CD4-positive, CD25-positive, alpha-beta regulatory T cell (primary cell): ENCODE results near the gene SCGB3A2. TPM values are rescaled to one million over a fixed set of nuclear protein-coding genes. Genes with fewer than 3 reads are reported as not detected.

Experiments used
- ATAC-seq, 2 donors: fragments of 150-1000 bp; cut with Tn5 transposase; one replicate each; pipeline ENCODE4 v1.10.0; 2021; ENCODE audit warnings: low read depth in 2 of 2, moderate number of reproducible peaks in 2 of 2, moderate library complexity in 1 of 2
- DNase-seq, 3 donors: peaks; one replicate each; pipeline versions ENCODE4 v3.0.0 to v3.0.0-alpha.2; 2012 to 2022; ENCODE audit warnings: mixed read lengths in 1 of 3
- H3K27ac ChIP-seq: one replicate; pipeline ENCODE4 v1.7.0; 2013; ENCODE audit warnings: mild to moderate bottlenecking, low read length; ENCODE audit not compliant: insufficient read depth, poor library complexity, severe bottlenecking
- H3K27me3 ChIP-seq: one replicate; pipeline ENCODE4 v1.7.0; 2013; ENCODE audit warnings: low read length; ENCODE audit not compliant: control insufficient read depth, insufficient read depth
- H3K36me3 ChIP-seq: one replicate; pipeline ENCODE4 v1.7.0; 2013; ENCODE audit warnings: mild to moderate bottlenecking, low read length, moderate library complexity; ENCODE audit not compliant: control insufficient read depth, insufficient read depth
- H3K4me1 ChIP-seq: 2 replicates; pipeline ENCODE4 v1.7.0; 2013; ENCODE audit warnings: mild to moderate bottlenecking, low read length; ENCODE audit not compliant: insufficient read depth, control insufficient read depth, poor library complexity, severe bottlenecking
- H3K4me3 ChIP-seq: one replicate; pipeline ENCODE4 v1.7.0; 2013; ENCODE audit warnings: low read depth, mild to moderate bottlenecking, low read length, moderate library complexity
- H3K9me3 ChIP-seq, 2 experiments: 1 replicate in 1 of 2; 2 replicates in 1 of 2; pipeline ENCODE4 v1.7.0; 2013; ENCODE audit warnings: low read length in 2 of 2, mild to moderate bottlenecking in 1 of 2, moderate library complexity in 1 of 2; ENCODE audit not compliant: control insufficient read depth in 2 of 2
- H3K27ac Mint-ChIP-seq, 3 donors: one replicate each; pipeline ENCODE4 v1.8.0; 2020 to 2022; ENCODE audit warnings: mild to moderate bottlenecking in 3 of 3, mixed read lengths in 3 of 3, moderate library complexity in 2 of 3
- H3K27me3 Mint-ChIP-seq: one replicate; pipeline ENCODE4 v1.8.0; 2022; ENCODE audit warnings: mild to moderate bottlenecking, mixed read lengths
- H3K36me3 Mint-ChIP-seq: one replicate; pipeline ENCODE4 v1.8.0; 2020; ENCODE audit warnings: mixed read lengths
- H3K4me1 Mint-ChIP-seq, 4 donors: one replicate each; pipeline ENCODE4 v1.8.0; 2020 to 2022; ENCODE audit warnings: mixed read lengths in 4 of 4, mild to moderate bottlenecking in 1 of 4
- H3K4me3 Mint-ChIP-seq, 4 donors: one replicate each; pipeline ENCODE4 v1.8.0; 2020 to 2022; ENCODE audit warnings: mild to moderate bottlenecking in 4 of 4, mixed read lengths in 4 of 4, moderate library complexity in 3 of 4
- H3K9me3 Mint-ChIP-seq, 7 donors: one replicate each; pipeline ENCODE4 v1.8.0; 2020 to 2022; ENCODE audit warnings: mixed read lengths in 7 of 7, mild to moderate bottlenecking in 3 of 7, moderate library complexity in 2 of 7
- polyA plus RNA-seq, 4 donors: library from polyadenylated mRNA; unstranded; fragments of 300-500 nt; fragmentation: Illumina TruSeq; gene quantifications; one replicate each; pipeline ENCODE4 v1.2.3, GENCODE V29; 2021
- total RNA-seq: library from RNA; stranded (reverse); gene quantifications from one replicate; pipeline ENCODE4 v1.2.3, GENCODE V29; 2022

The SCGB3A2 gene
- not detected for total RNA-seq
- not detected for polyA plus RNA-seq

GRCh38 chr5:147878066-147878759 is at the start of gene SCGB3A2:
SCGB3A2 (plus strand) TSS chr5:147878711; CDS start chr5:147878804, 93 bp downstream.
- Mint-ChIP-seq H3K4me1 (no peaks in the 10 kb centered on the region), H3K27ac (no peak within 1 kb of the TSS), H3K36me3 (no peaks in the 10 kb centered on the region), H3K27me3 (no peaks in the 10 kb centered on the region), H3K9me3 (peaks cover 0 to 1% (median 0%) of the 10 kb centered on the region in 7 donors), H3K4me3 (no peak within 1 kb of the TSS)
- DNase-seq (no peak), ATAC-seq (no peak)
- H3K27ac ChIP-seq: no peak within 1 kb of the TSS
- H3K9me3 ChIP-seq: no peaks in the 10 kb centered on the region
- no peaks in the 10 kb centered on the region for H3K4me1 ChIP-seq
- no peaks in the 10 kb centered on the region for H3K27me3 ChIP-seq
- H3K4me3 ChIP-seq: no peak within 1 kb of the TSS
- no peaks in the 10 kb centered on the region for H3K36me3 ChIP-seq

GRCh38 chr5:147830035-147830434 is 48.5 kb upstream of the SCGB3A2 start:
- no peak overlapping the region for H3K4me3 ChIP-seq
- H3K27me3 ChIP-seq: peaks cover 2% of the 10 kb centered on the region
- Mint-ChIP-seq H3K27me3 (peaks cover 5% of the 10 kb centered on the region), H3K4me1 (no peaks in the 10 kb centered on the region), H3K4me3 (no peak overlapping the region), H3K36me3 (no peaks in the 10 kb centered on the region), H3K27ac (no peak overlapping the region), H3K9me3 (peaks cover 0 to 3% (median 0%) of the 10 kb centered on the region in 7 donors)
- H3K36me3 ChIP-seq: no peaks in the 10 kb centered on the region
- no peaks in the 10 kb centered on the region for H3K4me1 ChIP-seq
- DNase-seq (no peak), ATAC-seq (no peak)
- H3K9me3 ChIP-seq: no peaks in the 10 kb centered on the region
- H3K27ac ChIP-seq: no peak overlapping the region

- no peak within 1 kb of the TSS for H3K27ac ChIP-seq
- Mint-ChIP-seq H3K4me1 (no peaks in the 10 kb centered on the region), H3K4me3 (no peak within 1 kb of the TSS), H3K9me3 (peaks cover 0 to 1% (median 0%) of the 10 kb centered on the region in 7 donors), H3K27ac (no peak within 1 kb of the TSS), H3K36me3 (no peaks in the 10 kb centered on the region), H3K27me3 (peaks cover 5% of the 10 kb centered on the region)
- no peak within 1 kb of the TSS for H3K4me3 ChIP-seq
- H3K9me3 ChIP-seq: no peaks in the 10 kb centered on the region
- peaks cover 2% of the 10 kb centered on the region for H3K27me3 ChIP-seq
- no peaks in the 10 kb centered on the region for H3K4me1 ChIP-seq
- ATAC-seq (no peak), DNase-seq (no peak)
- no peaks in the 10 kb centered on the region for H3K36me3 ChIP-seq
These were observed 47.0 kb upstream of the SCGB3A2 start, which contains the start of gene SPINK1 for GRCh38 chr5:147831465-147831864. SPINK1 (minus strand) TSS chr5:147831671; CDS start chr5:147831577, 94 bp downstream.

GRCh38 chr5:147832541-147832940 is 46.0 kb upstream of the SCGB3A2 start:
- Mint-ChIP-seq H3K27ac (no peak overlapping the region), H3K4me3 (no peak overlapping the region), H3K36me3 (no peaks in the 10 kb centered on the region), H3K4me1 (no peaks in the 10 kb centered on the region), H3K9me3 (peaks cover 0 to 1% (median 0%) of the 10 kb centered on the region in 7 donors), H3K27me3 (peaks cover 5% of the 10 kb centered on the region)
- no peaks in the 10 kb centered on the region for H3K4me1 ChIP-seq
- ATAC-seq (no peak), DNase-seq (no peak)
- no peaks in the 10 kb centered on the region for H3K36me3 ChIP-seq
- H3K9me3 ChIP-seq: no peaks in the 10 kb centered on the region
- H3K27me3 ChIP-seq: peaks cover 2% of the 10 kb centered on the region
- H3K4me3 ChIP-seq: no peak overlapping the region
- H3K27ac ChIP-seq: no peak overlapping the region

GRCh38 chr5:147835386-147835798 is 43.1 kb upstream of the SCGB3A2 start:
- Mint-ChIP-seq H3K27ac (no peak overlapping the region), H3K36me3 (no peaks in the 10 kb centered on the region), H3K4me3 (no peak overlapping the region), H3K4me1 (no peaks in the 10 kb centered on the region), H3K9me3 (peaks cover 0 to 5% (median 0%) of the 10 kb centered on the region in 7 donors), H3K27me3 (no peaks in the 10 kb centered on the region)
- H3K27ac ChIP-seq: no peak overlapping the region
- no peaks in the 10 kb centered on the region for H3K4me1 ChIP-seq
- no peaks in the 10 kb centered on the region for H3K27me3 ChIP-seq
- DNase-seq: no peak
- no peak for ATAC-seq
- H3K36me3 ChIP-seq: no peaks in the 10 kb centered on the region
- H3K4me3 ChIP-seq: no peak overlapping the region
- no peaks in the 10 kb centered on the region for H3K9me3 ChIP-seq

- Histone ChIP-seq H3K4me3 (no peak overlapping the region), H3K27ac (no peak overlapping the region), H3K9me3 (no peaks in the 10 kb centered on the region), H3K36me3 (no peaks in the 10 kb centered on the region), H3K27me3 (no peaks in the 10 kb centered on the region), H3K4me1 (no peaks in the 10 kb centered on the region)
- Mint-ChIP-seq H3K36me3 (no peaks in the 10 kb centered on the region), H3K4me1 (no peaks in the 10 kb centered on the region), H3K4me3 (no peak overlapping the region), H3K27me3 (peaks cover 4% of the 10 kb centered on the region), H3K9me3 (peaks cover 0 to 5% (median 0%) of the 10 kb centered on the region in 7 donors), H3K27ac (no peak overlapping the region)
- DNase-seq (no peak), ATAC-seq (no peak)
These were observed 42.1 kb upstream of the SCGB3A2 start for GRCh38 chr5:147836439-147836838.

- Histone ChIP-seq H3K36me3 (no peaks in the 10 kb centered on the region), H3K4me1 (no peaks in the 10 kb centered on the region), H3K27me3 (no peaks in the 10 kb centered on the region), H3K4me3 (no peak overlapping the region), H3K9me3 (no peaks in the 10 kb centered on the region), H3K27ac (no peak overlapping the region)
- H3K27me3 Mint-ChIP-seq: peaks cover 4% of the 10 kb centered on the region
- no peak for DNase-seq
- H3K27ac Mint-ChIP-seq: no peak overlapping the region
- H3K4me1 Mint-ChIP-seq: no peaks in the 10 kb centered on the region
- peaks cover 0 to 3% (median 0%) of the 10 kb centered on the region in 7 donors for H3K9me3 Mint-ChIP-seq
- H3K4me3 Mint-ChIP-seq: no peak overlapping the region
- ATAC-seq: no peak
- no peaks in the 10 kb centered on the region for H3K36me3 Mint-ChIP-seq
These were observed 35.6 kb upstream of the SCGB3A2 start for GRCh38 chr5:147842869-147843268.

- H3K4me1 ChIP-seq: no peaks in the 10 kb centered on the region
- ATAC-seq (no peak), DNase-seq (no peak)
- Mint-ChIP-seq H3K4me1 (no peaks in the 10 kb centered on the region), H3K27me3 (peaks cover 4% of the 10 kb centered on the region), H3K36me3 (no peaks in the 10 kb centered on the region), H3K27ac (no peak overlapping the region), H3K9me3 (peaks cover 0 to 2% (median 0%) of the 10 kb centered on the region in 7 donors), H3K4me3 (no peak overlapping the region)
- no peak overlapping the region for H3K4me3 ChIP-seq
- H3K27ac ChIP-seq: no peak overlapping the region
- H3K27me3 ChIP-seq: no peaks in the 10 kb centered on the region
- H3K9me3 ChIP-seq: no peaks in the 10 kb centered on the region
- H3K36me3 ChIP-seq: no peaks in the 10 kb centered on the region
These were observed 33.7 kb upstream of the SCGB3A2 start for GRCh38 chr5:147844846-147845245.
